HEK293 (cell line): ENCODE data around the gene CTCF.

ENCODE experiments used
- BCL11A ChIP-seq: fragments of 450-650 bp; formaldehyde crosslinking; IDR thresholded peaks from 2 replicates; pipeline ENCODE4 v1.5.1; 2016; ENCODE audit warnings: low read depth, missing biosample characterization, missing genetic modification characterization
- GLIS2 ChIP-seq: fragments of 450-650 bp; formaldehyde crosslinking; IDR thresholded peaks from 2 replicates; pipeline ENCODE4 v1.5.1; 2016; ENCODE audit warnings: missing biosample characterization, missing genetic modification characterization
- KLF1 ChIP-seq: fragments of 450-650 bp; formaldehyde crosslinking; IDR thresholded peaks from 2 replicates; pipeline ENCODE4 v1.5.1; 2016; ENCODE audit warnings: missing biosample characterization, missing genetic modification characterization
- KLF16 ChIP-seq: fragments of 450-650 bp; formaldehyde crosslinking; IDR thresholded peaks from 2 replicates; pipeline ENCODE4 v1.5.1; 2017; ENCODE audit warnings: missing biosample characterization, missing genetic modification characterization
- PATZ1 ChIP-seq: fragments of 450-650 bp; formaldehyde crosslinking; IDR thresholded peaks from 2 replicates; pipeline ENCODE4 v1.5.1; 2016; ENCODE audit warnings: missing biosample characterization, missing genetic modification characterization
- SP2 ChIP-seq: fragments of 450-650 bp; formaldehyde crosslinking; IDR thresholded peaks from 2 replicates; pipeline ENCODE4 v1.5.1; 2016; ENCODE audit warnings: missing biosample characterization, missing genetic modification characterization
- TCF7L2 ChIP-seq: IDR thresholded peaks from 2 replicates; pipeline ENCODE4 v1.6.1; 2011; ENCODE audit warnings: low read depth, mild to moderate bottlenecking, inconsistent platforms, low read length, moderate library complexity, borderline replicate concordance
- TRIM28 ChIP-seq: IDR thresholded peaks from 2 replicates; pipeline ENCODE4 v1.6.1; 2011; ENCODE audit warnings: low read length, control low read depth, borderline replicate concordance
- ZBTB11 ChIP-seq: fragments of 450-650 bp; formaldehyde crosslinking; conservative IDR thresholded peaks from 2 replicates; pipeline ENCODE4 v1.5.1; 2016; ENCODE audit warnings: low read depth, missing biosample characterization, missing genetic modification characterization
- ZBTB7A ChIP-seq: fragments of 450-650 bp; formaldehyde crosslinking; IDR thresholded peaks from 2 replicates; pipeline ENCODE4 v1.5.1; 2016; ENCODE audit warnings: low read depth, missing biosample characterization, missing genetic modification characterization
- ZFHX2 ChIP-seq: fragments of 450-650 bp; formaldehyde crosslinking; conservative IDR thresholded peaks from 2 replicates; pipeline ENCODE4 v1.5.1; 2016; ENCODE audit warnings: missing biosample characterization, missing genetic modification characterization
- ZFP69B ChIP-seq: fragments of 450-650 bp; formaldehyde crosslinking; IDR thresholded peaks from 2 replicates; pipeline ENCODE4 v1.5.1; 2016; ENCODE audit warnings: missing biosample characterization, missing genetic modification characterization
- ZNF112 ChIP-seq: fragments of 450-650 bp; formaldehyde crosslinking; IDR thresholded peaks from 2 replicates; pipeline ENCODE4 v1.5.0; 2017; ENCODE audit warnings: missing biosample characterization, missing genetic modification characterization
- ZNF146 ChIP-seq: fragments of 450-650 bp; formaldehyde crosslinking; IDR thresholded peaks from 2 replicates; pipeline ENCODE4 v1.5.1; 2016; ENCODE audit warnings: missing biosample characterization, missing genetic modification characterization
- ZNF175 ChIP-seq: fragments of 450-650 bp; formaldehyde crosslinking; IDR thresholded peaks from 2 replicates; pipeline ENCODE4 v1.5.1; 2016; ENCODE audit warnings: missing biosample characterization, missing genetic modification characterization
- ZNF18 ChIP-seq: fragments of 450-650 bp; formaldehyde crosslinking; IDR thresholded peaks from 2 replicates; pipeline ENCODE4 v1.5.1; 2016; ENCODE audit warnings: missing biosample characterization, missing genetic modification characterization
- ZNF211 ChIP-seq: fragments of 450-650 bp; formaldehyde crosslinking; IDR thresholded peaks from 2 replicates; pipeline ENCODE4 v1.5.1; 2016; ENCODE audit warnings: low read depth, missing biosample characterization, missing genetic modification characterization
- ZNF292 ChIP-seq: fragments of 450-650 bp; formaldehyde crosslinking; IDR thresholded peaks from 2 replicates; pipeline ENCODE4 v1.5.1; 2016; ENCODE audit warnings: low read depth, missing biosample characterization, missing genetic modification characterization, borderline replicate concordance
- ZNF302 ChIP-seq: fragments of 450-650 bp; formaldehyde crosslinking; IDR thresholded peaks from 2 replicates; pipeline ENCODE4 v1.5.1; 2016; ENCODE audit warnings: missing biosample characterization, missing genetic modification characterization, low read depth
- ZNF341 ChIP-seq: fragments of 450-650 bp; formaldehyde crosslinking; IDR thresholded peaks from 2 replicates; pipeline ENCODE4; 2016; ENCODE audit warnings: low read depth, missing biosample characterization, missing genetic modification characterization
- ZNF354C ChIP-seq: fragments of 450-650 bp; formaldehyde crosslinking; IDR thresholded peaks from 2 replicates; pipeline ENCODE4 v1.5.1; 2016; ENCODE audit warnings: missing biosample characterization, missing genetic modification characterization, low read depth, borderline replicate concordance
- ZNF416 ChIP-seq: fragments of 450-650 bp; formaldehyde crosslinking; IDR thresholded peaks from 2 replicates; pipeline ENCODE4 v1.5.1; 2016; ENCODE audit warnings: missing biosample characterization, missing genetic modification characterization
- ZNF521 ChIP-seq: fragments of 450-650 bp; formaldehyde crosslinking; IDR thresholded peaks from 2 replicates; pipeline ENCODE4 v1.5.1; 2017; ENCODE audit warnings: missing biosample characterization, mild to moderate bottlenecking, missing genetic modification characterization
- ZNF544 ChIP-seq: fragments of 450-650 bp; formaldehyde crosslinking; IDR thresholded peaks from 2 replicates; pipeline ENCODE4 v1.5.0; 2017; ENCODE audit warnings: missing biosample characterization, missing genetic modification characterization
- ZNF558 ChIP-seq: fragments of 450-650 bp; formaldehyde crosslinking; IDR thresholded peaks from 2 replicates; pipeline ENCODE4 v1.5.1; 2016; ENCODE audit warnings: missing biosample characterization, missing genetic modification characterization
- ZNF585B ChIP-seq: fragments of 450-650 bp; formaldehyde crosslinking; IDR thresholded peaks from 2 replicates; pipeline ENCODE4 v1.5.1; 2016; ENCODE audit warnings: missing biosample characterization, missing genetic modification characterization
- ZNF600 ChIP-seq: fragments of 450-650 bp; formaldehyde crosslinking; IDR thresholded peaks from 2 replicates; pipeline ENCODE4 v1.5.1; 2016; ENCODE audit warnings: missing biosample characterization, missing genetic modification characterization
- ZNF645 ChIP-seq: fragments of 450-650 bp; formaldehyde crosslinking; IDR thresholded peaks from 2 replicates; pipeline ENCODE4; 2016; ENCODE audit warnings: missing biosample characterization, missing genetic modification characterization
- ZNF704 ChIP-seq: fragments of 450-650 bp; formaldehyde crosslinking; IDR thresholded peaks from 2 replicates; pipeline ENCODE4 v1.5.1; 2016; ENCODE audit warnings: missing biosample characterization, missing genetic modification characterization
- ZNF747 ChIP-seq: fragments of 450-650 bp; formaldehyde crosslinking; IDR thresholded peaks from 2 replicates; pipeline ENCODE4 v1.5.1; 2016; ENCODE audit warnings: missing biosample characterization, missing genetic modification characterization
- ZNF768 ChIP-seq: fragments of 450-650 bp; formaldehyde crosslinking; IDR thresholded peaks from 2 replicates; pipeline ENCODE4 v1.5.1; 2018; ENCODE audit warnings: missing biosample characterization, mild to moderate bottlenecking, missing genetic modification characterization
- ZSCAN16 ChIP-seq: fragments of 450-650 bp; formaldehyde crosslinking; IDR thresholded peaks from 2 replicates; pipeline ENCODE4 v1.5.1; 2016; ENCODE audit warnings: missing biosample characterization, missing genetic modification characterization
- ZXDB ChIP-seq: fragments of 450-650 bp; formaldehyde crosslinking; IDR thresholded peaks from 2 replicates; pipeline ENCODE4 v1.5.1; 2016; ENCODE audit warnings: missing biosample characterization, missing genetic modification characterization

The CTCF gene

GRCh38 chr16:67521095-67521804 lies 41.1 kb upstream of the CTCF start (continued):
- TF ChIP-seq KLF16 (peak; percentile 77), ZNF302 (tag by site-specific recombination) (no peak), ZBTB11 (tag by site-specific recombination) (peak; percentile 41; the same call in 1 of the 2 replicates), ZNF645 (no peak), PATZ1 (tag by site-specific recombination) (peak; percentile 94), ZNF558 (tag by site-specific recombination) (no peak), ZNF600 (tag by site-specific recombination) (peak; percentile 62), ZNF292 (tag by site-specific recombination) (no peak), ZNF768 (tag by site-specific recombination) (peak; percentile 62; the same call in 1 of the 2 replicates), ZBTB7A (0 out of 2 replicates have a peak, but pooled peaks have one; percentile 69), ZNF211 (tag by site-specific recombination) (no peak), ZNF521 (tag by site-specific recombination) (no peak), BCL11A (tag by site-specific recombination) (0 out of 2 replicates have a peak, but pooled peaks have one; percentile 65), ZNF544 (tag by site-specific recombination) (no peak), ZNF341 (tag by site-specific recombination) (0 out of 2 replicates have a peak, but pooled peaks have one; percentile 21), KLF1 (tag by site-specific recombination) (peak; percentile 91), ZNF146 (no peak), ZFHX2 (tag by site-specific recombination) (no peak), GLIS2 (tag by site-specific recombination) (peak; percentile 63), ZNF175 (tag by site-specific recombination) (no peak), SP2 (tag by site-specific recombination) (peak; percentile 78), ZNF747 (tag by site-specific recombination) (no peak), ZNF18 (no peak), ZNF585B (tag by site-specific recombination) (no peak), ZNF416 (tag by site-specific recombination) (no peak), ZNF112 (tag by site-specific recombination) (no peak), ZFP69B (tag by site-specific recombination) (no peak), TCF7L2 (no peak), ZSCAN16 (no peak), TRIM28 (peak; percentile 70; the same call in 1 of the 2 replicates), ZNF704 (tag by site-specific recombination) (no peak), ZXDB (peak; percentile 72), ZNF354C (tag by site-specific recombination) (no peak)
